Motor neuron (in vitro differentiated cells): ENCODE results near the gene TMC7. TPM values are rescaled to one million over a fixed set of nuclear protein-coding genes. Genes with fewer than 3 reads are reported as not detected.
"Not testable (repeated sequence)": the region's sequence is repeated elsewhere in the genome, so short reads cannot be mapped to it uniquely, and the experiment has no call there.

ENCODE experiments used
- ATAC-seq, 8 experiments: fragments of 200-7000 bp; cut with Tn5 transposase; replicated peaks in 6 of 8; 2 replicates each; pipeline ENCODE4 v1.8.0; 2021; ENCODE audit warnings: mild to moderate bottlenecking in 8 of 8, moderate library complexity in 8 of 8
- H3K27ac ChIP-seq, 2 donors: fragments of 250-450 bp; sonication (Bioruptor Pico); 2 replicates each; pipeline ENCODE4 v1.9.0; 2021; ENCODE audit warnings: antibody characterized with exemption in 2 of 2, mild to moderate bottlenecking in 2 of 2, moderate library complexity in 1 of 2
- H3K4me1 ChIP-seq, 2 donors: fragments of 250-450 bp; sonication (Bioruptor Pico); replicated peaks in 1 of 2; 2 replicates each; pipeline ENCODE4 v1.6.1; 2021; ENCODE audit warnings: antibody characterized with exemption in 2 of 2, mild to moderate bottlenecking in 2 of 2, moderate library complexity in 1 of 2
- H3K4me3 ChIP-seq, 5 donors: fragments of 250-450 bp; sonication (Bioruptor Pico); 2 replicates each; pipeline ENCODE4 v1.9.0; 2021; ENCODE audit warnings: antibody characterized with exemption in 5 of 5, mild to moderate bottlenecking in 5 of 5, moderate library complexity in 4 of 5
- WGBS, 10 experiments: fragments of 450-650 bp; shearing (Covaris generic); methylation state at CpG; one replicate each; pipeline ENCODE4 v1.0.0; 2022; 5-methylcytosine and 5-hydroxymethylcytosine counted together
- in situ Hi-C, 9 experiments: fragments of 400-800 bp; cut with MboI; loops; one replicate each; pipeline ENCODE4 v1.15.0; 2021; ENCODE audit warnings: low sequenced_read_pairs in 9 of 9, low pct_unique_long_range_greater_than_20kb in 2 of 9; ENCODE audit not compliant: unreplicated experiment in 9 of 9
- total RNA-seq, 8 experiments: library from RNA; unstranded; fragments of 300-600 nt; gene quantifications; 2 replicates each; pipeline versions ENCODE4 v1.2.3 to v1.2.4, GENCODE V29; 2022

Gene TMC7
- total RNA-seq, 8 experiments from 2014 or later: 0.41 to 2.5 (median 1.5) TPM

DNA sequence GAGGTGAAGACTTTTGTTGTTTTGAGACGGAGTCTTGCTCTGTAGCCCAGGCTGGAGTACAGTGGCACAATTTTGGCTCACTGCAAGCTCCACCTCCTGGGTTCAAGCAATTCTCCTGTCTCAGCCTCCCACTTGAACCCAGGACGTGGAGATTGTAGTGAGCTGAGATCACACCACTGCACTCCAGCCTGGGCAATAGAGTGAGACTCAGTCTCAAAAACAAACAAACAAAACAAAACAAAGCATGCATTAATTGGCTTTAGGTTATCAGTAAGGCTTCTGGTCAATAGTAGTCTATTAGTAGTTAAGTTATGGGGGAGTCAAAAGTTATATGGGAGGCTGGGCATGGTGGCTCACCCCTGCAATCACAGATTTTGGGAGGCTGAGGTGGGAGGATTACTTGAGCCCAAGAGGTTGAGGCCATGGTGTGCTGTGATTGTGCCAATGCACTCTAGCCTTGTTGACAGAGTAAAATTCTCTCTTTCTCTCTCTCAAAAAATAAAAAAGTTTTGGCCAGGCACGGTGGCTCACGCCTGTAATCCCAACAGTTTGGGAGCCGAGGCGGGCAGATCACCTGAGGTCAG, 27.0 kb upstream of the TMC7 start:
- WGBS, 10 experiments: 44 to 100% (median 91%) methylated on average over 1 to 5 of the region's 6 CpGs; no CpG with 5 or more reads in 3 of the 10 experiments
- not testable (repeated sequence) for H3K4me3 ChIP-seq
- in situ Hi-C loops: loop anchor here in 1 of 9 experiments (25.0 kb wide), 1 partner anchor 144 kb away; the partner anchor contains the start of gene ARL6IP1

DNA sequence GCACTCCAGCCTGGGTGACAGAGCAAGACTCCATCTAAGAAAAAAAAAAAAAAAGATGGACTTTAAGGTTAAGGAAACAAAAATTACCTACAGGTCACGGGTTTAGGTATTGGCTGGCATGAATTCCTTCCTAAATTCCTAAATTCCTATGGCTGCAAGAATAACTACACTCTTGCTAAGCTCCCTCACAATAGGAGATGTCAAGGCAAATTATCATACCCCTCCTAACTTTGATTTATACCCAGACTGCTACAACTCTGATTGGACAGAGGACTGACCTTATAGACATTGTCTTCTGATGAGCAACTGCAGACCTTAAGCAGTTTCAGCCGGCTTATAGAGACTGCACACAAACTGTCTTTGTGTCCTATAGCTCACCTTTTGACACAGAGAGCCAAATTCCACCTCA, 25.1 kb upstream of the TMC7 start:
- peaks cover 19 to 21% of the 10 kb centered on the region in 2 donors for H3K4me1 ChIP-seq
- peak overlapping the region; percentile 58 to 82 for H3K27ac ChIP-seq
- in situ Hi-C loops: loop anchor here in 1 of 9 experiments (25.0 kb wide), 1 partner anchor 146 kb away; the partner anchor contains the start of gene ARL6IP1
- ATAC-seq: peak in 6 of 8 experiments; percentile 66 to 94 (median 90)
- no peak overlapping the region for H3K4me3 ChIP-seq
- 0 to 100% (median 37%) methylated on average over 1 to 2 of the region's 2 CpGs; no CpG with 5 or more reads in 2 of the 10 experiments for WGBS, 10 experiments

More for the DNA sequence above, 27.0 kb upstream of the TMC7 start:
- H3K27ac ChIP-seq, ATAC-seq: not testable (repeated sequence)
- H3K4me1 ChIP-seq: peaks cover 19 to 21% of the 10 kb centered on the region in 2 donors

- ATAC-seq: peak; percentile 88 to 97 (median 92)
- in situ Hi-C loops: loop anchor here in 1 of 9 experiments (25.0 kb wide), 1 partner anchor 147 kb away; the partner anchor contains the start of gene ARL6IP1
Measured at GRCh38 chr16:18959031-18959505, 24.7 kb upstream of the TMC7 start.

DNA sequence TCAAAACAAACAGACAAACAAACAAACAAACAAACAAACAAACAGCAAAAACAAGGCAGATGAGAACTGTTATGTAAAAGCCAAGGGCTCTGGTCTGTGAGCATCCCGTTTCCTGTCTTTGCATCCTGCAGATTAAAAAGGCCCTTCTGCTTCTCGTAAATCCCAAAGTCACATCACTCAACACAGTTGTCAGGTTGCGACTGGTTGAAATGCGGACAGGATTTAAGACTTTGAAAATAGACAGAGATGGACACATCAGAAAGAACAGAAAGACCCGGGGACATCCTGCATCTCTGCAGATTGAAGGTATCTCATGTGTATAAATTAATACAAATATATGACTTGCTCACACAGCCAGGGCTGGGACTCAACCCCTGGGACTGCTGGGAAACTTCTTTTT, 18.2 kb upstream of the TMC7 start:
- 26 to 100% (median 86%) methylated on average over 1 to 5 of the region's 5 CpGs; no CpG with 5 or more reads in 2 of the 10 experiments for WGBS, 10 experiments

More at GRCh38 chr16:18959031-18959505, 24.7 kb upstream of the TMC7 start:
- Histone ChIP-seq H3K27ac (peak overlapping the region; percentile 58 to 82), H3K4me1 (peaks cover 19 to 21% of the 10 kb centered on the region in 2 donors), H3K4me3 (no peak overlapping the region)
- 0 to 57% (median 13%) methylated on average over 1 to 2 of the region's 2 CpGs for WGBS, 10 experiments

GRCh38 chr16:18966791-18967190, 16.9 kb upstream of the TMC7 start:
- no peaks in the 10 kb centered on the region for H3K4me1 ChIP-seq
- H3K27ac ChIP-seq: no peak overlapping the region
- 86 to 100% (median 100%) methylated on average over 1 to 4 of the region's 5 CpGs; no CpG with 5 or more reads in 5 of the 10 experiments for WGBS, 10 experiments
- ATAC-seq: no peak
- H3K4me3 ChIP-seq: no peak overlapping the region
- in situ Hi-C loops: loop anchor here in 1 of 9 experiments (25.0 kb wide), 1 partner anchor 154 kb away; the partner anchor contains the start of gene ARL6IP1

More for the DNA sequence above, 18.2 kb upstream of the TMC7 start:
- no peak for ATAC-seq
- Histone ChIP-seq H3K4me3 (no peak overlapping the region), H3K4me1 (no peaks in the 10 kb centered on the region), H3K27ac (no peak overlapping the region)
- in situ Hi-C loops: loop anchor here in 1 of 9 experiments (25.0 kb wide), 1 partner anchor 153 kb away; the partner anchor contains the start of gene ARL6IP1

GRCh38 chr16:18969050-18969854, 14.5 kb upstream of the TMC7 start:
- ATAC-seq: peak; percentile 93 to 99 (median 98)
- no peak overlapping the region for H3K27ac ChIP-seq
- peak overlapping the region; percentile 16 to 37 (median 21) for H3K4me3 ChIP-seq
- in situ Hi-C loops: loop anchor here in 1 of 9 experiments (25.0 kb wide), 1 partner anchor 157 kb away; the partner anchor contains the start of gene ARL6IP1
- 0 to 58% (median 16%) methylated on average over 2 to 17 of the region's 18 CpGs for WGBS, 10 experiments
- H3K4me1 ChIP-seq: no peaks in the 10 kb centered on the region

DNA sequence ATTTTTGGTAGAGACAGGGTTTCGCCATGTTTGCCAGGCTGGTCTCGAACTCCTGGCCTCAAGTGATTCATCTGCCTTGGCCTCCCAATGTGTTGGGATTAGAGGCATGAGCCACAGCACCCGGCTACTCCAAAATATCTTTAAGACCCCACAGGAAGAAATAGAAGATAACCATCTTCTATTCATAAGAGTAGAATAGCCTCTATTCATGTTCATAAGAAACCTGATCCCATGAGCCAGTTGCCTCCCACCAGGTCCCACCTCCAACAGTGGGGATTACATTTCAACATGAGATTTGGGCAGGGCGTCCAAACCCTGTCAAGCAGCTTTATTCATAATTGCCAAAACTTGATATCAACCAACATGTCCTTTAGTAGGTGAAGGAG, 13.9 kb upstream of the TMC7 start:
- Histone ChIP-seq H3K4me3 (no peak overlapping the region), H3K4me1 (no peaks in the 10 kb centered on the region), H3K27ac (no peak overlapping the region)
- no peak for ATAC-seq
- in situ Hi-C loops: loop anchor here in 1 of 9 experiments (25.0 kb wide), 1 partner anchor 158 kb away; the partner anchor contains the start of gene ARL6IP1
- WGBS, 10 experiments: 0 to 100% (median 77%) methylated on average over 1 to 4 of the region's 4 CpGs; no CpG with 5 or more reads in 2 of the 10 experiments

- Histone ChIP-seq H3K4me3 (no peak overlapping the region), H3K27ac (no peak overlapping the region), H3K4me1 (no peaks in the 10 kb centered on the region)
- ATAC-seq: no peak
- in situ Hi-C loops: no loop called here
- WGBS, 10 experiments: 0 to 74% (median 51%) methylated on average over 1 to 3 of the region's 3 CpGs; no CpG with 5 or more reads in 3 of the 10 experiments
Measured at GRCh38 chr16:18975109-18975508, 8.6 kb upstream of the TMC7 start.

- Histone ChIP-seq H3K4me3 (no peak overlapping the region), H3K27ac (no peak overlapping the region), H3K4me1 (peaks cover 0 to 5% of the 10 kb centered on the region in 2 donors)
- WGBS, 10 experiments: 17 to 83% (median 58%) methylated on average over 1 to 2 of the region's 2 CpGs; no CpG with 5 or more reads in 1 of the 10 experiments
- in situ Hi-C loops: loop anchor here in 1 of 9 experiments (10.0 kb wide), 1 partner anchor 95 kb away; no protein-coding TSS in a partner anchor
- no peak for ATAC-seq
Measured at GRCh38 chr16:18979936-18980335, 3.8 kb upstream of the TMC7 start.

GRCh38 chr16:18984435-18985005, 786 bp downstream of the TMC7 start:
- WGBS, 10 experiments: 33 to 95% (median 70%) methylated on average over 1 to 8 of the region's 11 CpGs; no CpG with 5 or more reads in 1 of the 10 experiments
- Histone ChIP-seq H3K4me1 (peaks cover 0 to 5% of the 10 kb centered on the region in 2 donors), H3K4me3 (peak overlapping the region; percentile 54 to 94 (median 91)), H3K27ac (peak overlapping the region in 1 of 2 donors; percentile 82)
- in situ Hi-C loops: loop anchor here in 1 of 9 experiments (10.0 kb wide), 1 partner anchor 90 kb away; no protein-coding TSS in a partner anchor
- peak in 2 of 8 experiments; percentile 10 to 15 for ATAC-seq

DNA sequence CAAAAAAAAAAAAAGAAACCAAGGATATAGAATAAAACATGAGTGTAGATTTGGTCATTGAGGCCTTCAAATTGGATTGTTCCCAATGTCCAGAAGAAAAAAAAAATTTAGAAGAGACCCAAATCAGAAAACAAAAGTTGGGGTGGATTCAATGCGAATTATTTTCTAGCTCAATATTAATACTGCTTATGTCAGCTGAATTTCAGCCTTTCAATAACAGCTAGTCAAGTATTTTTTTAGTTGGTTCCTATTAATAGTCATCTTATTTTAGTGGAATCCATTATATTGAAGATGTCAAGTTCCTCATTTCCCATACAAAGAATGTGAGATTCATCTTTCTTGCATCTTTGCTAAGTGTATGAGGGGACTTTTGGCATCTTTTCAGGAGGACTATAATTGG, 1.5 kb downstream of the TMC7 start:
- H3K27ac ChIP-seq, H3K4me1 ChIP-seq, ATAC-seq, H3K4me3 ChIP-seq: not testable (repeated sequence)
- in situ Hi-C loops: loop anchor here in 1 of 9 experiments (10.0 kb wide), 1 partner anchor 90 kb away; no protein-coding TSS in a partner anchor
- WGBS, 10 experiments: 83 to 100% (median 100%) methylated on average over 1 of the region's 1 CpG; no CpG with 5 or more reads in 2 of the 10 experiments

DNA sequence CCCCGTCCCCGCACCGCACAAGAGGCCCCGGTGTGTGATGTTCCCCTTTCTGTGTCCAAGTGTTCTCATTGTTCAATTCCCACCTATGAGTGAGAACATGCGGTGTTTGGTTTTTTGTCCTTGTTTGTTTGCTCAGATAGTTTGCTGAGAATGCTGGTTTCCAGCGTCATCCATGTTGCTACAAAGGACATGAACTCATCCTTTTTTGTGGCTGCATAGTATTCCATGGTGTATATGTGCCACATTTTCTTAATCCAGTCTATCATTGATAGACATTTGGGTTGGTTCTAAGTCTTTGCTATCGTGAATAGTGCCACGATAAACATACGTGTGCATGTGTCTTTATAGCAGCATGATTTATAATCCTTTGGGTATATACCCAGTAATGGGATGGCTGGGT, 8.0 kb downstream of the TMC7 start:
- H3K4me3 ChIP-seq, ATAC-seq, H3K27ac ChIP-seq, H3K4me1 ChIP-seq, in situ Hi-C loops: not testable (repeated sequence)
- WGBS, 10 experiments: 100% methylated on average over 3 to 4 of the region's 9 CpGs; no CpG with 5 or more reads in 8 of the 10 experiments
